K562 (cell line): ENCODE results near the gene HNRNPM. TPM values are rescaled to one million over a fixed set of nuclear protein-coding genes. Genes with fewer than 3 reads are reported as not detected.
A peak's percentile ranks its signal among the peaks of the same experiment; 100 is the strongest.

Experiments
- ARID4B ChIP-seq: sonication (generic); formaldehyde crosslinking; IDR thresholded peaks from 2 replicates; pipeline ENCODE4 v1.8.0; 2022; ENCODE audit warnings: mild to moderate bottlenecking, missing genetic modification reagents
- CC2D1A ChIP-seq: fragments of 450-650 bp; IDR thresholded peaks from 2 replicates; pipeline ENCODE4 v1.6.1; 2017; ENCODE audit warnings: mild to moderate bottlenecking
- CLOCK ChIP-seq: fragments of 250-450 bp; sonication (Bioruptor Pico); IDR thresholded peaks from 2 replicates; pipeline ENCODE4 v1.4.0; 2020; ENCODE audit warnings: mild to moderate bottlenecking, moderate library complexity, borderline replicate concordance
- ELF2 ChIP-seq: fragments of 250-450 bp; sonication (Bioruptor Pico); IDR thresholded peaks from 2 replicates; pipeline ENCODE4 v1.5.0; 2021; ENCODE audit warnings: mild to moderate bottlenecking
- ELK3 ChIP-seq: fragments of 450-650 bp; formaldehyde crosslinking; IDR thresholded peaks from 2 replicates; pipeline ENCODE4 v1.4.0; 2020; ENCODE audit warnings: mild to moderate bottlenecking
- KDM1A ChIP-seq, 2 experiments: fragments of 450-650 bp; IDR thresholded peaks; 2 replicates each; pipeline ENCODE4 v1.6.1; 2016; ENCODE audit warnings: mild to moderate bottlenecking in 2 of 2
- REST ChIP-seq, 2 experiments: fragments of 450-650 bp; formaldehyde crosslinking in 1 of 2; IDR thresholded peaks; 2 replicates each; pipeline versions ENCODE4 v1.4.0 to v1.6.1; 2014 to 2020; ENCODE audit warnings: mild to moderate bottlenecking in 2 of 2, borderline replicate concordance in 1 of 2, low read depth in 1 of 2
- SOX6 ChIP-seq: fragments of 450-650 bp; IDR thresholded peaks from 2 replicates; pipeline ENCODE4 v1.6.1; 2014; ENCODE audit warnings: mild to moderate bottlenecking
- TARDBP ChIP-seq: fragments of 450-650 bp; IDR thresholded peaks from 2 replicates; pipeline ENCODE4 v1.6.1; 2016
- ZBTB7A ChIP-seq: IDR thresholded peaks from 2 replicates; pipeline ENCODE4 v1.6.1; 2011; ENCODE audit warnings: low read depth, mild to moderate bottlenecking, low read length, moderate library complexity, borderline replicate concordance; ENCODE audit not compliant: control insufficient read depth
- polyA plus RNA-seq, 8 experiments: library from polyadenylated mRNA; depleted of rRNA in 4 of 8; stranded (reverse) in 5 of 8; unstranded in 3 of 8; fragments of >200 nt; fragmentation: Nextera tagmentation in 2 of 8; fragmentation: Illumina TruSeq in 1 of 8; extraction: Ambion mirVana in 2 of 8; extraction: Trizol in 1 of 8; gene quantifications; 2 replicates each; pipeline versions ENCODE4 v1.2.1 to v1.2.3, GENCODE V29; 2011 to 2014; ENCODE audit warnings: inconsistent platforms in 1 of 8, missing spikeins in 1 of 8
- total RNA-seq, 7 experiments: library from RNA; depleted of rRNA in 6 of 7; stranded (reverse); fragments of >200 nt in 6 of 7; fragmentation: Illumina TruSeq in 2 of 7; extraction: Trizol in 2 of 7; gene quantifications; 2 replicates each; pipeline versions ENCODE4 v1.2.1 to v1.2.3, GENCODE V29; 2011 to 2021; ENCODE audit warnings: low replicate concordance in 1 of 7

The HNRNPM gene
- total and polyA plus RNA-seq, 9 of the 15 experiments (the other 6 are each of a cell fraction or from before 2014, with no cell fraction given) = 11.1 to 340 (median 195) TPM

GRCh38 chr19:8396563-8397203, 48.1 kb upstream of the HNRNPM start (continued):
- TF ChIP-seq CLOCK = no peak
- TF ChIP-seq TARDBP = no peak
- TF ChIP-seq ZBTB7A = peak; percentile 60
- TF ChIP-seq CC2D1A = no peak
- TF ChIP-seq REST (IDR thresholded peaks at IDR 0.05; ENCODE audit: borderline replicate concordance) = peak; percentile 84
- TF ChIP-seq REST (CRISPR knock-in tag; IDR thresholded peaks at IDR 0.05; ENCODE audit: low read depth) = no peak
- TF ChIP-seq KDM1A (IDR thresholded peaks at IDR 0.05) = peak in 1 of 2 experiments; percentile 41; a peak in 1 of 4 replicates
- TF ChIP-seq ELF2 (CRISPR knock-in tag) = no peak
- TF ChIP-seq ARID4B (CRISPR knock-in tag) = 0 out of 2 replicates have a peak, but pooled peaks have one; percentile 7
- TF ChIP-seq ELK3 (CRISPR knock-in tag) = no peak
- TF ChIP-seq SOX6 = peak; percentile 40; the same call in 1 of the 2 replicates
